Lower lobe of right lung (tissue), 2 donors: ENCODE measurements around the gene NTM. TPM values are rescaled to one million over a fixed set of nuclear protein-coding genes. Genes with fewer than 3 reads are reported as not detected.

Experiments
- ATAC-seq, 2 donors: fragments of 200-7000 bp; cut with Tn5 transposase; one replicate each; pipeline ENCODE4 v1.9.1; 2020 to 2022; ENCODE audit warnings: mild to moderate bottlenecking in 2 of 2, moderate library complexity in 2 of 2
- DNase-seq: peaks from one replicate; pipeline ENCODE4 v3.0.0-alpha.2; 2020
- H3K27ac ChIP-seq: fragments of 200-600 bp; one replicate; pipeline ENCODE4 v1.8.0; 2022
- H3K27me3 ChIP-seq: fragments of 200-600 bp; one replicate; pipeline ENCODE4 v1.8.0; 2022; ENCODE audit warnings: low read depth
- H3K36me3 ChIP-seq: fragments of 200-600 bp; one replicate; pipeline ENCODE4 v1.8.0; 2022; ENCODE audit warnings: mild to moderate bottlenecking
- H3K4me1 ChIP-seq: fragments of 200-600 bp; one replicate; pipeline ENCODE4 v1.8.0; 2022
- H3K4me3 ChIP-seq: fragments of 200-600 bp; one replicate; pipeline ENCODE4 v1.8.0; 2022; ENCODE audit warnings: mild to moderate bottlenecking
- H3K9me3 ChIP-seq: fragments of 200-600 bp; one replicate; pipeline ENCODE4 v1.8.0; 2022
- CTCF ChIP-seq: fragments of 200-600 bp; IDR thresholded peaks from one replicate; pipeline ENCODE4 v1.8.0; 2022; ENCODE audit warnings: antibody characterized with exemption, mild to moderate bottlenecking
- intact Hi-C: fragments of 100-400 bp; cut with DNase I; formaldehyde crosslinking; loops from one replicate; pipeline ENCODE4 v1.11.0; 2022
- total RNA-seq: library from RNA; stranded (reverse); fragmentation: NEBNext Ultra II Directional; extraction: Animal tissue kit (Norgen Biotek cat#: 25700); gene quantifications from one replicate; pipeline ENCODE4 v1.2.1, GENCODE V29; 2021
- donor health status: DM: no; HTN: yes; CAD: no; lungs with severe emphysema.

The NTM gene
- total RNA-seq, 1 donor from 2014 or later, result 2.3 TPM

DNA sequence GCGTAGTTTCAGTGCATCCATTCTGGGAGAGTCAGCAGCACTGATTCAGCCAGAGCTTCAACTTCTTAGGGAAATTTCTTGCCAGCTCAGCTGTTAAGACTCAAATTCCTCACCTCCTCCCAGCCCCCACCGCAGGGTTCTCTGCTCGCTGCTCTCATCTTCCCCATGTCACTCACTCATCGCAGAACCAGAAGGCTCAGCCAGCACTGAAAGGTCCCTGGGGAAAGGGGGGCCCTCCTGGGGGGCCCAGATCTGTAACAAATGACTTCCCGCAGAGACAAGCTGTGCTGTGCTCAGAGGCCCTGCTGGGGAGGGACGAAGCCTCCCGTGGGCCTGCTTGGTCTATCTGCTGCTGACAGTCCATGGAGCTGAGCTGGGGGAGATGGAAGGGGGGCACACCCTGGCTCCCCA is 220.6 kb downstream of the NTM start:
- H3K4me3 ChIP-seq, result no peak overlapping the region
- H3K27ac ChIP-seq, result no peak overlapping the region
- H3K27me3 ChIP-seq, result peaks cover 12% of the 10 kb centered on the region
- H3K9me3 ChIP-seq, result no peaks in the 10 kb centered on the region
- TF ChIP-seq CTCF, result no peak
- DNase-seq, result no peak
- H3K4me1 ChIP-seq, result no peaks in the 10 kb centered on the region
- intact Hi-C loops, result no loop called here
- no peaks in the 10 kb centered on the region for H3K36me3 ChIP-seq
- no peak for ATAC-seq

DNA sequence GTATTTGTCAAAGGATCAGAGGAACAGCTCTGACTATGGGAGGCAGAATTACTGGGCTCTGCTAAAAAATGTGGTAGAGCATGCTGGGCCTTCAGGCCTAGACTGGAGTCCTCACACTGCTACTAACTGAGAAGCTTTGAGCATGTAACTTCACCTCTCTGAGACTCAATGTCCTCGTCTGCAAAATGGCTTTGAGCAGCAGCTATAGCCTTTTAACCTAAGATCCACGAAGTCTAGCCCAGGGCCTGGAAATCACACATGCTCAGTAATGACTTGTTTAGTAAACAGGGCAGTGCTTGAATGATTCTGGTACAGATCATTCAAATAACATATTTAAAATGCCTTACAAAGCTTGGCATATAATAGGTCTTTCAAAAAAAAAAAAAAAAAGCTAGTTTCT is 221.7 kb downstream of the NTM start:
- peaks cover 9% of the 10 kb centered on the region for H3K27me3 ChIP-seq
- no peaks in the 10 kb centered on the region for H3K9me3 ChIP-seq
- no peak overlapping the region for H3K27ac ChIP-seq
- H3K4me3 ChIP-seq, result no peak overlapping the region
- TF ChIP-seq CTCF, result no peak
- no peaks in the 10 kb centered on the region for H3K4me1 ChIP-seq
- DNase-seq, result no peak
- no peaks in the 10 kb centered on the region for H3K36me3 ChIP-seq
- intact Hi-C loops, result no loop called here
- no peak for ATAC-seq

GRCh38 chr11:131592734-131593133 is 222.3 kb downstream of the NTM start:
- DNase-seq (no peak), ATAC-seq (no peak)
- Histone ChIP-seq H3K27ac (no peak overlapping the region), H3K4me3 (no peak overlapping the region), H3K36me3 (no peaks in the 10 kb centered on the region), H3K9me3 (no peaks in the 10 kb centered on the region), H3K4me1 (no peaks in the 10 kb centered on the region), H3K27me3 (peaks cover 7% of the 10 kb centered on the region)
- intact Hi-C loops, result no loop called here
- no peak for TF ChIP-seq CTCF

DNA sequence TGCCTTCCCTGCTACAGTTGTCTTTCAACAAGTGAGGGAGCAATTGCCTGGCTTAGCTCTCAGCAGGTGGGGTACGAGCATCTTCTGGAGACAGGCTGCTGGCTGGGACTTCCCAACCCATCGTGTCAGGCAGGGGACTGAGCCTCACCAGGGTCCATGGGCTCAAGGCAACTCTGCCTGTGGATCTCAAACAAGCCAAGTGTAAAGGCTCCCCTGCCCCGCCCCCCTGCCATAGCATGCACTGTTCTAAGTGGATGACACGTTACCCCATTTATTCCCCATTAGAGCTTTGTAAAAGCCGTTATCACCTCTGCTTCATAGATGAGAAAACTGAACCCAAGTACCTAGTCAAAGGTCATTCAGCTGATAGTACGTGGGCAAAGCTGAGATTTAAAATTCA is 222.9 kb downstream of the NTM start:
- TF ChIP-seq CTCF, result no peak
- intact Hi-C loops, result no loop called here
- Histone ChIP-seq H3K27ac (no peak overlapping the region), H3K27me3 (peaks cover 7% of the 10 kb centered on the region), H3K9me3 (no peaks in the 10 kb centered on the region), H3K36me3 (no peaks in the 10 kb centered on the region), H3K4me3 (no peak overlapping the region), H3K4me1 (no peaks in the 10 kb centered on the region)
- DNase-seq (no peak), ATAC-seq (peak in 1 of 2 donors; percentile 12)

DNA sequence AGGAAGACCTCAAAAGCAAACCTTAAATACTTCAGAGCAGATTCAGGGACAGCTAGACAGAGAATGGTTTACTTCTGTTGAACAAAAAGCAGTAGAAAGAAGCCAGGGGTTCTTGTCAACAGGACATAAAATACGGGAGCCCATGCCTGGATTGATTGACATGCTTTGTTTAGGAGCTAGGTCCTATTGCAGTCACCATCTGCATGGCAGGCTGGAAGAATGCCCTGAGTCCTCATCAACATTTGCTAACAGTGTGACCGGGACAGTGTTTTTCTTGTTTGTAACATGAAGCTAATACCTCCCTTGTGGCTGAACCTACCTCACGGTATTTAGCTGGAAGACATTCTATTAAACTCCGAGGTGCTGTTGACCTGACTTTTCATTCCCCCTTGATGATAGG is 225.4 kb downstream of the NTM start:
- H3K4me3 ChIP-seq, result no peak overlapping the region
- peaks cover 4% of the 10 kb centered on the region for H3K27me3 ChIP-seq
- H3K4me1 ChIP-seq, result no peaks in the 10 kb centered on the region
- no peaks in the 10 kb centered on the region for H3K36me3 ChIP-seq
- H3K9me3 ChIP-seq, result no peaks in the 10 kb centered on the region
- DNase-seq (no peak), ATAC-seq (no peak)
- intact Hi-C loops, result no loop called here
- H3K27ac ChIP-seq, result no peak overlapping the region
- TF ChIP-seq CTCF, result no peak

GRCh38 chr11:131597890-131598289 is 227.5 kb downstream of the NTM start:
- ATAC-seq, result no peak
- no peak overlapping the region for H3K4me3 ChIP-seq
- no peaks in the 10 kb centered on the region for H3K4me1 ChIP-seq
- no peak for DNase-seq
- H3K9me3 ChIP-seq, result no peaks in the 10 kb centered on the region
- no peaks in the 10 kb centered on the region for H3K27me3 ChIP-seq
- TF ChIP-seq CTCF, result no peak
- H3K27ac ChIP-seq, result no peak overlapping the region
- H3K36me3 ChIP-seq, result no peaks in the 10 kb centered on the region
- intact Hi-C loops, result no loop called here
